ENCODE data around the gene LHFPL2.

Gene LHFPL2

GRCh38 chr5:78594610-78595457, 53.7 kb downstream of the LHFPL2 start:
- no peak for DNase-seq (ENCODE audit: low spot score)

- no peak for DNase-seq (ENCODE audit: low spot score)
Observed at GRCh38 chr5:78594021-78594420, 54.6 kb downstream of the LHFPL2 start.

GRCh38 chr5:78593465-78593864, 55.1 kb downstream of the LHFPL2 start:
- DNase-seq (ENCODE audit: low spot score): no peak

- DNase-seq (ENCODE audit: low spot score): no peak
Observed at GRCh38 chr5:78592735-78593386, 55.7 kb downstream of the LHFPL2 start.

- DNase-seq (ENCODE audit: low spot score): no peak
Observed at GRCh38 chr5:78591972-78592700, 56.4 kb downstream of the LHFPL2 start.

GRCh38 chr5:78591138-78591612, 57.4 kb downstream of the LHFPL2 start:
- no peak for DNase-seq (ENCODE audit: low spot score)

GRCh38 chr5:78589923-78590322, 58.6 kb downstream of the LHFPL2 start:
- no peak for DNase-seq (ENCODE audit: low spot score)

GRCh38 chr5:78588507-78588906, 60.1 kb downstream of the LHFPL2 start:
- DNase-seq (ENCODE audit: low spot score): no peak

GRCh38 chr5:78587775-78588291, 60.7 kb downstream of the LHFPL2 start:
- DNase-seq (ENCODE audit: low spot score): no peak

GRCh38 chr5:78587081-78587774, 61.3 kb downstream of the LHFPL2 start:
- DNase-seq (ENCODE audit: low spot score): no peak

- DNase-seq (ENCODE audit: low spot score): no peak
Observed at GRCh38 chr5:78586251-78586650, 62.3 kb downstream of the LHFPL2 start.

- no peak for DNase-seq (ENCODE audit: low spot score)
Observed at GRCh38 chr5:78578015-78578414, 70.6 kb downstream of the LHFPL2 start.

- no peak for DNase-seq (ENCODE audit: low spot score)
Observed at GRCh38 chr5:78577071-78577807, 71.3 kb downstream of the LHFPL2 start.

- DNase-seq (ENCODE audit: low spot score): no peak
Observed at GRCh38 chr5:78576376-78576775, 72.2 kb downstream of the LHFPL2 start.

- no peak for DNase-seq (ENCODE audit: low spot score)
Observed at GRCh38 chr5:78574731-78575161, 73.8 kb downstream of the LHFPL2 start.

GRCh38 chr5:78574131-78574673, 74.4 kb downstream of the LHFPL2 start:
- no peak for DNase-seq (ENCODE audit: low spot score)

- DNase-seq (ENCODE audit: low spot score): no peak
Observed at GRCh38 chr5:78573318-78573717, 75.3 kb downstream of the LHFPL2 start.

GRCh38 chr5:78570646-78571045, 77.9 kb downstream of the LHFPL2 start:
- DNase-seq (ENCODE audit: low spot score): no peak

GRCh38 chr5:78569441-78569840, 79.1 kb downstream of the LHFPL2 start:
- DNase-seq (ENCODE audit: low spot score): no peak

GRCh38 chr5:78568676-78569075, 79.9 kb downstream of the LHFPL2 start:
- no peak for DNase-seq (ENCODE audit: low spot score)

GRCh38 chr5:78568212-78568611, 80.4 kb downstream of the LHFPL2 start:
- no peak for DNase-seq (ENCODE audit: low spot score)

Measured in ecto neural progenitor cell (in vitro differentiated cells).